ENCODE data around the gene SIGMAR1. TPM values are rescaled to one million over a fixed set of nuclear protein-coding genes. Genes with fewer than 3 reads are reported as not detected.
A peak's percentile ranks its signal among the peaks of the same experiment; 100 is the strongest.

The SIGMAR1 gene
- total RNA-seq, 2 experiments from 2014 or later: 53.3 to 55.5 TPM

GRCh38 chr9:34665381-34666250 lies 28.0 kb upstream of the SIGMAR1 start:
- H3K4me1 Mint-ChIP-seq: peaks cover 50% of the 10 kb centered on the region
- peak; percentile 93 for DNase-seq
- peak overlapping the region; percentile 85 for H3K4me3 Mint-ChIP-seq
- H3K27me3 Mint-ChIP-seq: no peaks in the 10 kb centered on the region
- peaks cover 37% of the 10 kb centered on the region for H3K36me3 Mint-ChIP-seq (ENCODE audit: low read depth)
- H3K27ac Mint-ChIP-seq: peak overlapping the region; percentile 80
- ChIA-PET CTCF (interaction anchor here (0.5 to 9.6 kb wide), 6 partner anchors 17 to 598 kb away, joined by 3 to 125 read pairs (median 22); partner anchors contain the start of genes GALT, IL11RA and SIGMAR1), POLR2A (interaction anchor here (0.8 to 12.4 kb wide), 9 partner anchors 10 to 288 kb away, joined by 3 to 162 read pairs (median 3); partner anchors contain the start of genes DCTN3, DNAI1, FAM219A and GALT)
- peaks cover 8% of the 10 kb centered on the region for H3K9me3 Mint-ChIP-seq

DNA sequence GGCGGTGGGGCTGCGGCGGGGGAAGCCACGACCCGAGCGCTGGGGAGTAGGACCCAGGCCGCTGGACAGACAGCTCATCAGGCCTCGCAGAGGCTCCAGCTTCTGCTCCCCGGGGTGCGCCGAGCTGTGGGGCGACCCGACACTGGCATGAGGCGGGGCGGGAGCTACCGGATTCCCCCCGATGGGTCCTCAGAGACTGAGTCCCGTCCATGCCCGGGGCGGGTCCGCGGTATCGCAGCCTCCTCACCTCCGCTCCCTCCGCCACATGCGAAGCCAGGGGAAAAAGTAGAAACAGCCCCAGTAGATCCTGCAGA lies 27.4 kb upstream of the SIGMAR1 start:
- no peaks in the 10 kb centered on the region for H3K27me3 Mint-ChIP-seq
- H3K27ac Mint-ChIP-seq: peak overlapping the region; percentile 80
- DNase-seq: no peak
- ChIA-PET CTCF (interaction anchor here (0.5 to 9.6 kb wide), 7 partner anchors 17 to 598 kb away, joined by 3 to 125 read pairs (median 3); partner anchors contain the start of genes GALT, IL11RA and SIGMAR1), POLR2A (interaction anchor here (0.7 to 12.4 kb wide), 12 partner anchors 8 to 1663 kb away, joined by 3 to 162 read pairs (median 3); partner anchors contain the start of genes DCTN3, DNAI1, FAM219A and GALT)
- H3K36me3 Mint-ChIP-seq (ENCODE audit: low read depth): peaks cover 37% of the 10 kb centered on the region
- H3K4me3 Mint-ChIP-seq: peak overlapping the region; percentile 85
- peaks cover 50% of the 10 kb centered on the region for H3K4me1 Mint-ChIP-seq
- peaks cover 8% of the 10 kb centered on the region for H3K9me3 Mint-ChIP-seq

DNA sequence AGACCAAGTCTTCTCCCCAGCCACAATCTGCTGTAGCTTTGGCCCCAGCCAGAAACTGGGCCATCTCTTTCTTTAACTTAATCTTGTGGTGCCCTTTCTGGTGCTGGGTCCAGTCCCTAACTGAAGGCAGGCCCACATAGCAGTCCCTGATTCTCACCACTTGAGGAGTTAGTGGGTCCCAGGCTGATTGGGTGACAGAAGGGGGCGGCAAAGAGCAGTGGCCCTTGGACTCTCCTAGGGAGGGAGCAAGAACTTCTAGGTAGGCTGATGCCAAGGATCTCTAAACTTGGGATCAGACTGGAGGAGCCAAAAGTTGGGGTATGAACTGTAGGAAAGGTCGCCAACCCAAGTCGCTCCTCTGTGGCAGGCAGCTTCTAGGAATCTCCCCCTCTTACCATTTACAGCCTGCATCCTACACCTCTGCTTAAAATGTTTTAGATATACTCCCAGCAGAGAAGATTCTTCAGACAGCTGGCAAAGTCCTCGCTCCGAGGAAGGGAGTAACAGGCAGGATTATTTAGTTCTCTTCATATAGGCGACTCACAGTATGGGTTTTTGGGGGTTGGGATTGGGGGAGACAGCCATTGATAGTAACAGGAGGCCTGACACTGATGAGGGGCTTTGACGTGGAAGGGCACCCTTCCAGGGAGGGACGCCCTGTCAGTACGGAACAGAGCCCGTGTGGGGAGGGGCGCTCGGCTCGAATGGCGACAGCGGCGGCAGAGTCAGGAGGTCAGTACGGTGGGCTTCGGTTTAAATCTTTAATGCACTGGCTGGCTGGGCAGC lies 26.9 kb upstream of the SIGMAR1 start:
- H3K27me3 Mint-ChIP-seq: no peaks in the 10 kb centered on the region
- peaks cover 33% of the 10 kb centered on the region for H3K36me3 Mint-ChIP-seq (ENCODE audit: low read depth)

GRCh38 chr9:34663303-34663605 lies 25.7 kb upstream of the SIGMAR1 start:
- CTCF ChIA-PET: interaction anchor here (0.8 to 9.6 kb wide), 5 partner anchors 15 to 1527 kb away, joined by 3 to 125 read pairs (median 40); partner anchors contain the start of genes CLTA, GALT, IL11RA and RPP25L
- POLR2A ChIA-PET: interaction anchor here (0.7 to 12.4 kb wide), 6 partner anchors 10 to 448 kb away, joined by 3 to 162 read pairs (median 12); partner anchors contain the start of genes GALT, IL11RA and SIGMAR1
- DNase-seq: no peak
- H3K36me3 Mint-ChIP-seq (ENCODE audit: low read depth): peaks cover 20% of the 10 kb centered on the region
- no peaks in the 10 kb centered on the region for H3K9me3 Mint-ChIP-seq
- H3K27me3 Mint-ChIP-seq: no peaks in the 10 kb centered on the region
- peaks cover 50% of the 10 kb centered on the region for H3K4me1 Mint-ChIP-seq
- H3K27ac Mint-ChIP-seq: peak overlapping the region; percentile 80
- peak overlapping the region; percentile 35 for H3K4me3 Mint-ChIP-seq

More for the DNA sequence above, 26.9 kb upstream of the SIGMAR1 start:
- Mint-ChIP-seq H3K4me1 (peaks cover 50% of the 10 kb centered on the region), H3K4me3 (peak overlapping the region; percentile 85), H3K27ac (peak overlapping the region; percentile 80), H3K9me3 (peaks cover 6% of the 10 kb centered on the region)
- ChIA-PET CTCF (interaction anchor here (0.6 to 9.6 kb wide), 6 partner anchors 16 to 41 kb away, joined by 3 to 125 read pairs (median 22); partner anchors contain the start of genes GALT, IL11RA and SIGMAR1), POLR2A (interaction anchor here (0.7 to 12.4 kb wide), 13 partner anchors 8 to 1663 kb away, joined by 3 to 162 read pairs (median 3); partner anchors contain the start of genes DCTN3, DNAI1, FAM219A and GALT)
- DNase-seq: peak; percentile 82

DNA sequence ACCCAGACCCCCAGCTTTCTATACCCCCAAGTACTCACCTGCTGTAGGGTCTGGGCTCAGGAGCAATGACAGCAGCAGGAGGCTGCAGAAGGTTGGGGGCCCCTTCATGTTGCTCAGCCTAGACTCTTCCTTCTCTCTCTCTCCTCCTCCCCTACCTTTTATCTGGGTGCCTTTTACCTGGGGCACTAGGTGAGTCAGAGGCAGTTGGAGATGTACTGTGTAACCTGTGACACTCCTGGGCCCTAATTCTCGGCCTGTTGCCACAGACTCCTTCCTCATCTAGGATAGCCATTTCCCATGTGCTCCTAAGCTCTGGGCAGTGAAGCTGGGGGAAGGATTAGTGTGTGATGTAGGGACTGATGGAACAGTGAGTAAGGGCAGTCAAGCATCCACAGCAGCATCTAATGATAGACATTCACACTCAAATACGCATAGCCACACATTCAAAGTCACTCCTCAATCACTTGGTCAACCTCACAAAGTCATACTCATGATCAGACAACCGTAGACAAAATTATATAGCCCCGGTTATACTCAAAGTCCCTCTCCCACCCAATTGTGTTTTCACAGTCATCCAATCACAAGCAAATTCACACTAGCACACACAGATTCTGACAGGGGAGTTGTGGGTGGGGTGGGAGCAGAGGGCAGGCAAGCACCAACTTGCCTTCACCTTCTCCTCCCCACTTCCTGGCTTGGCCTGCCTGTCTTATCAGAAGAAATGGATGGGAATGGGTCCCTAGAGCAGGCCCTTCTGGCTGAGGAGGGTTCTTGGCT lies 25.1 kb upstream of the SIGMAR1 start, which contains the start of gene CCL27:
TSS of gene CCL27 (minus strand) at position 132 of the 777 bp plus-strand sequence. CDS start at position 108, 24 bp downstream.
- Mint-ChIP-seq H3K27me3 (no peaks in the 10 kb centered on the region), H3K36me3 (ENCODE audit: low read depth) (peaks cover 16% of the 10 kb centered on the region), H3K4me3 (peak within 1 kb of the TSS; percentile 35), H3K9me3 (no peaks in the 10 kb centered on the region), H3K27ac (peak within 1 kb of the TSS; percentile 80), H3K4me1 (peaks cover 49% of the 10 kb centered on the region)
- POLR2A ChIA-PET: interaction anchor here (0.7 to 12.4 kb wide), 6 partner anchors 10 to 449 kb away, joined by 3 to 162 read pairs (median 12); partner anchors contain the start of genes GALT, IL11RA and SIGMAR1
- CTCF ChIA-PET: interaction anchor here (0.8 to 9.6 kb wide), 5 partner anchors 15 to 1528 kb away, joined by 3 to 125 read pairs (median 40); partner anchors contain the start of genes CLTA, GALT, IL11RA and RPP25L
- DNase-seq: peak; percentile 20

GRCh38 chr9:34659592-34660253 lies 22.1 kb upstream of the SIGMAR1 start:
- ChIA-PET POLR2A (interaction anchor here (2.9 to 12.4 kb wide), 2 partner anchors 13 to 22 kb away, joined by 14 to 162 read pairs; partner anchors contain the start of genes GALT and SIGMAR1), CTCF (interaction anchor here (0.6 to 9.6 kb wide), 3 partner anchors 12 to 23 kb away, joined by 4 to 125 read pairs (median 83); partner anchors contain the start of genes GALT, IL11RA and SIGMAR1)
- DNase-seq: no peak
- Mint-ChIP-seq H3K4me3 (no peak overlapping the region), H3K27ac (no peak overlapping the region), H3K27me3 (no peaks in the 10 kb centered on the region), H3K4me1 (peaks cover 33% of the 10 kb centered on the region), H3K36me3 (ENCODE audit: low read depth) (peaks cover 11% of the 10 kb centered on the region), H3K9me3 (no peaks in the 10 kb centered on the region)

DNA sequence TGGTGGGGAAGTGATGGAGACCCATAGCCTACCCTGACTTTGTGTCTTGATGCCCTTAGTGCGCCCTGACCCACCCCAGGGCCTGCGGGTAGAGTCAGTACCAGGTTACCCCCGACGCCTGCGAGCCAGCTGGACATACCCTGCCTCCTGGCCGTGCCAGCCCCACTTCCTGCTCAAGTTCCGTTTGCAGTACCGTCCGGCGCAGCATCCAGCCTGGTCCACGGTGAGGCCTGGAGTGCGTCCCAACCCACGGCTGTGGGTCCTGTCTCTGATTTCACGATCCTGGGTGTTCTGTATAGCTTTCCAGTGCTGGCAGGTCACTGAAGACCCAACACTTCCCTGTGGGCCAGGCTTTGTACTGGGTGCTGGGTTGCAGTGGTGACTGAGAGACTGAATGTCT lies 20.9 kb upstream of the SIGMAR1 start:
- no peak overlapping the region for H3K4me3 Mint-ChIP-seq
- H3K36me3 Mint-ChIP-seq (ENCODE audit: low read depth): peaks cover 11% of the 10 kb centered on the region
- no peak for DNase-seq
- no peaks in the 10 kb centered on the region for H3K27me3 Mint-ChIP-seq
- no peak overlapping the region for H3K27ac Mint-ChIP-seq
- CTCF ChIA-PET: interaction anchor here (1.4 to 9.6 kb wide), 2 partner anchors 12 to 22 kb away, joined by 5 to 83 read pairs; partner anchors contain the start of genes GALT and SIGMAR1
- H3K9me3 Mint-ChIP-seq: no peaks in the 10 kb centered on the region
- POLR2A ChIA-PET: interaction anchor here (12.4 kb wide), 1 partner anchor 12 kb away, joined by 162 read pairs; the partner anchor contains the start of gene GALT
- H3K4me1 Mint-ChIP-seq: peaks cover 20% of the 10 kb centered on the region

GRCh38 chr9:34656992-34657391 lies 19.4 kb upstream of the SIGMAR1 start:
- Mint-ChIP-seq H3K4me3 (no peak overlapping the region), H3K9me3 (no peaks in the 10 kb centered on the region), H3K27ac (no peak overlapping the region), H3K4me1 (peaks cover 20% of the 10 kb centered on the region), H3K36me3 (ENCODE audit: low read depth) (peaks cover 8% of the 10 kb centered on the region), H3K27me3 (no peaks in the 10 kb centered on the region)
- no peak for DNase-seq
- CTCF ChIA-PET: interaction anchor here (1.9 to 9.6 kb wide), 2 partner anchors 10 to 20 kb away, joined by 11 to 83 read pairs; partner anchors contain the start of genes GALT and SIGMAR1
- POLR2A ChIA-PET: interaction anchor here (0.7 to 12.4 kb wide), 3 partner anchors 8 to 19 kb away, joined by 3 to 162 read pairs (median 12); partner anchors contain the start of genes GALT and SIGMAR1

DNA sequence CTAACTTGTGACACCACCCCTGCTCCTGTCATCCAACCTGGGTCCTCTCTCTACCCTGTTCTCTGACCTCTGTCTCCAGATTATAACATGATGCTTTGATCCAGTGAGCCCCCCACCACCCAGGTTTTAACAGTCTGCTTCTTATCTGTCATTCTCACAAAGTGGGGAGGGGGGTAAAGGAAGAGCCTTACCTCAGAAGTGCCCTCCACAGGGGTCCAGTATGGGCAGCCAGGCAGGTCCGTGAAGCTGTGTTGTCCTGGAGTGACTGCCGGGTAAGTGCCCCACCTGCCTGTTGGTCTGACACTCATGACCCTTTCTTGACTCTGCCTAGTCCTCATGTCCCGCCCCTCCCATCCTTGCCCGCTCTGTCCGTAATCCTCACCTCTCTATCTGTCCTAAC lies 17.8 kb upstream of the SIGMAR1 start:
- no peak overlapping the region for H3K4me3 Mint-ChIP-seq
- POLR2A ChIA-PET: interaction anchor here (1.3 to 12.4 kb wide), 3 partner anchors 9 to 18 kb away, joined by 3 to 162 read pairs (median 12); partner anchors contain the start of genes GALT and SIGMAR1
- CTCF ChIA-PET: interaction anchor here (1.1 to 1.9 kb wide), 2 partner anchors 8 to 21 kb away, joined by 3 to 11 read pairs; partner anchors contain the start of gene GALT
- no peaks in the 10 kb centered on the region for H3K9me3 Mint-ChIP-seq
- H3K4me1 Mint-ChIP-seq: peaks cover 21% of the 10 kb centered on the region
- H3K27ac Mint-ChIP-seq: no peak overlapping the region
- no peaks in the 10 kb centered on the region for H3K27me3 Mint-ChIP-seq
- no peak for DNase-seq
- H3K36me3 Mint-ChIP-seq (ENCODE audit: low read depth): peaks cover 5% of the 10 kb centered on the region

GRCh38 chr9:34654323-34655051 lies 16.9 kb upstream of the SIGMAR1 start:
- no peaks in the 10 kb centered on the region for H3K27me3 Mint-ChIP-seq
- POLR2A ChIA-PET: interaction anchor here (2.9 to 12.4 kb wide), 2 partner anchors 8 kb away, joined by 18 to 162 read pairs; partner anchors contain the start of genes CCL27 and GALT
- CTCF ChIA-PET: no interaction called here
- peaks cover 26% of the 10 kb centered on the region for H3K4me1 Mint-ChIP-seq
- no peak overlapping the region for H3K4me3 Mint-ChIP-seq
- H3K27ac Mint-ChIP-seq: no peak overlapping the region
- peaks cover 12% of the 10 kb centered on the region for H3K36me3 Mint-ChIP-seq (ENCODE audit: low read depth)
- H3K9me3 Mint-ChIP-seq: no peaks in the 10 kb centered on the region
- DNase-seq: no peak
